Parathyroid adenoma (tissue), 2 donors: ENCODE measurements around the gene CACNA1B.

ENCODE experiments used
- H2AFZ ChIP-seq: fragments of 300-600 bp; sonication (generic); one replicate; pipeline ENCODE4 v1.7.0; 2017; ENCODE audit warnings: antibody characterized with exemption, mild to moderate bottlenecking
- H3K27ac ChIP-seq: fragments of 300-600 bp; sonication (generic); one replicate; pipeline ENCODE4 v1.7.0; 2017
- H3K27me3 ChIP-seq: fragments of 300-600 bp; sonication (generic); one replicate; pipeline ENCODE4 v1.7.0; 2017; ENCODE audit warnings: low read length; ENCODE audit not compliant: control insufficient read depth, insufficient read depth
- H3K36me3 ChIP-seq: fragments of 300-600 bp; sonication (generic); one replicate; pipeline ENCODE4 v1.7.0; 2017; ENCODE audit warnings: low read length; ENCODE audit not compliant: control insufficient read depth, insufficient read depth
- H3K4me1 ChIP-seq: fragments of 300-600 bp; sonication (generic); one replicate; pipeline ENCODE4 v1.7.0; 2017; ENCODE audit warnings: control low read depth
- H3K4me2 ChIP-seq: fragments of 300-600 bp; sonication (generic); one replicate; pipeline ENCODE4 v1.7.0; 2017; ENCODE audit warnings: low read length
- H3K4me3 ChIP-seq: fragments of 300-600 bp; sonication (generic); one replicate; pipeline ENCODE4 v1.7.0; 2017; ENCODE audit warnings: low read depth, low read length
- H3K79me2 ChIP-seq: fragments of 300-600 bp; sonication (generic); one replicate; pipeline ENCODE4 v1.7.0; 2017; ENCODE audit warnings: control low read depth
- H3K9ac ChIP-seq: fragments of 300-600 bp; sonication (generic); one replicate; pipeline ENCODE4 v1.7.0; 2017; ENCODE audit warnings: mild to moderate bottlenecking
- H3K9me3 ChIP-seq: fragments of 300-600 bp; sonication (generic); one replicate; pipeline ENCODE4 v1.7.0; 2017; ENCODE audit warnings: low read length; ENCODE audit not compliant: control insufficient read depth
- TF ChIP-seq, protein P1 (sequence below): fragments of 300-600 bp; sonication (generic); IDR thresholded peaks from one replicate; pipeline ENCODE4 v1.7.0; 2017; ENCODE audit warnings: antibody characterized with exemption, mild to moderate bottlenecking
- donor health status: primary hyperparathyroidism.

CACNA1B gene

DNA sequence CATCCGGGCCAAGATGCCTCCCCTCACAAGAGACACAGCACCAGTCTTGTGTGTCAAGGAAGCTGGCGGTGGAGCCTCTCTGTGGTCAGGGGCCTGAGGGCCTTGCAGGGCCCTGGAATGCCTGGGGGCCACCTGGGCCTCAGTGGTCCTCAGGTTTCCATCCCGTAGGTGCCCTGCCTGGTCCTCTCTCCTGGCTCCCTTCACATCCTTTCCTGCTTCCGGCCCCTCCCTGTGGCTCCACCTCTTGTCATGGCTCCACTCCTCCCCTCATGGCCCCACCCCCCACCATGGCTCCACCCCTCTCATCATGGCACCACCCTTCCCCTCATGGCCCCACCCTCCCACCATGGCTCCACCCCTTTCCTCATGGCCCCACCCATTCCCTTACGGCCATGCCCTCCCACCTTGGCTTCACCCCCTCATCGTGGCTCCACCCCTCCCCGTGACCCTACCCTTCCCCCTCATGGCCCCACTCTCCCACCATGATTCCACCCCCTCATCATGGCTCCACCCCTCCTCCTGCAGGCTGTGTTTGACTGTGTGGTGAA lies 175.8 kb downstream of the CACNA1B start:
- H3K4me3 ChIP-seq = no peak overlapping the region
- H3K36me3 ChIP-seq = no peaks in the 10 kb centered on the region
- H3K79me2 ChIP-seq = no peaks in the 10 kb centered on the region
- no peak overlapping the region for H3K9ac ChIP-seq
- H3K4me2 ChIP-seq = no peak overlapping the region
- no peak overlapping the region for H3K27ac ChIP-seq
- no peaks in the 10 kb centered on the region for H3K27me3 ChIP-seq
- TF ChIP-seq, protein P1, sequence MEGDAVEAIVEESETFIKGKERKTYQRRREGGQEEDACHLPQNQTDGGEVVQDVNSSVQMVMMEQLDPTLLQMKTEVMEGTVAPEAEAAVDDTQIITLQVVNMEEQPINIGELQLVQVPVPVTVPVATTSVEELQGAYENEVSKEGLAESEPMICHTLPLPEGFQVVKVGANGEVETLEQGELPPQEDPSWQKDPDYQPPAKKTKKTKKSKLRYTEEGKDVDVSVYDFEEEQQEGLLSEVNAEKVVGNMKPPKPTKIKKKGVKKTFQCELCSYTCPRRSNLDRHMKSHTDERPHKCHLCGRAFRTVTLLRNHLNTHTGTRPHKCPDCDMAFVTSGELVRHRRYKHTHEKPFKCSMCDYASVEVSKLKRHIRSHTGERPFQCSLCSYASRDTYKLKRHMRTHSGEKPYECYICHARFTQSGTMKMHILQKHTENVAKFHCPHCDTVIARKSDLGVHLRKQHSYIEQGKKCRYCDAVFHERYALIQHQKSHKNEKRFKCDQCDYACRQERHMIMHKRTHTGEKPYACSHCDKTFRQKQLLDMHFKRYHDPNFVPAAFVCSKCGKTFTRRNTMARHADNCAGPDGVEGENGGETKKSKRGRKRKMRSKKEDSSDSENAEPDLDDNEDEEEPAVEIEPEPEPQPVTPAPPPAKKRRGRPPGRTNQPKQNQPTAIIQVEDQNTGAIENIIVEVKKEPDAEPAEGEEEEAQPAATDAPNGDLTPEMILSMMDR = no peak
- H2AFZ ChIP-seq = no peak overlapping the region
- H3K4me1 ChIP-seq = no peaks in the 10 kb centered on the region
- no peaks in the 10 kb centered on the region for H3K9me3 ChIP-seq

DNA sequence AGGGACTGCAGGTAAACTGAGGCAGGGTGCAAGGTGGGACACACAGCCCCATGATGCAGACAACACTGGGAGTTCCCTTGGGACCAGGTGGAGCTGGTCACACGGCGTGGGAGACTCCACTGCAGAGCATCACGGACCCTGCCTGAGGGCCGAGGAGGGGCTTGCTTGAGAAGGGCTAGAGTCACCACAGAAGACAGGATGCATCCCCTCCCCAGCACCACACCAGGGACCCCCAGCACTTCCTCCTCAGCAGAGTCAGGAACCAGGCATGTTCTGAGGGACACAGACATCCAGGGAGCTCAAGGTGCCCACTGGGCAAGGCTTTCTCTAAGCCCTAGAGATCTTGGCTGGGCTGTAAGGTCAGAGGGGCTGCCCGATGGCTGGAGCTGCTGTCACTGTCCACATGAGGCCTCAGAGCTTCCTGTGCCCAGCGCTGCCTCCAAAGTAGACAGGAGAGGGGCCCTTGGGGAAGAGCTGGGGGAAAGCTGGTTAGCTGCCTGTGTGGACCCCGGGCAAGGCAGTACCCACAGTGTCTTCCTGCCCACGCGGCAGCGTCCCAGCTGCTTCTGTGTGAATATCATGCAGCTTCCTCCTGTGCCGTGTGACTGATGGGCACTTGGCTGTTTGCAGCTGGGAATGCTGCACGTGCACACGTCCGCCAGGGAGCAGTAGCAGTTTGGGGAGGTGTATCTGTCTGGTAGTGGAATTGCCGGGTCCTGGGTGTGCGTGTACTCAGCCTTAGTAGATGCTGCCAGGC lies 176.6 kb downstream of the CACNA1B start:
- Histone ChIP-seq H3K9ac (no peak overlapping the region), H3K36me3 (no peaks in the 10 kb centered on the region), H3K9me3 (no peaks in the 10 kb centered on the region), H2AFZ (no peak overlapping the region), H3K4me3 (no peak overlapping the region), H3K4me2 (no peak overlapping the region), H3K27ac (no peak overlapping the region), H3K4me1 (no peaks in the 10 kb centered on the region), H3K27me3 (no peaks in the 10 kb centered on the region), H3K79me2 (no peaks in the 10 kb centered on the region)
- TF ChIP-seq, protein P1 = no peak

DNA sequence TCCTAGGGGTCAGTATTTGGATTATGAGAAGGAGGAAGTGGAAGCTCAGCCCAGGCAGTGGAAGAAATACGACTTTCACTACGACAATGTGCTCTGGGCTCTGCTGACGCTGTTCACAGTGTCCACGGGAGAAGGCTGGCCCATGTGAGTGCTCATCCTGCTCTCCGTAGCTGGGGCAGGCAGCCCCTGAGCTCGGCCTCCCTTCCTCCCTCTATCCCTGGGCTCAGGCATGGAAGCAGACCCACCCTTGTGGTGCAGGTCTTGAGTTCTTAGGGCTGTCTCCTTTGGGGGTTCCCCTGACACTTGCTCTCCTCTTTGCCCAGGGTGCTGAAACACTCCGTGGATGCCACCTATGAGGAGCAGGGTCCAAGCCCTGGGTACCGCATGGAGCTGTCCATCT lies 180.1 kb downstream of the CACNA1B start:
- Histone ChIP-seq H3K9me3 (no peaks in the 10 kb centered on the region), H3K27ac (no peak overlapping the region), H3K4me1 (no peaks in the 10 kb centered on the region), H3K27me3 (no peaks in the 10 kb centered on the region), H3K4me3 (no peak overlapping the region), H3K9ac (no peak overlapping the region), H2AFZ (no peak overlapping the region), H3K79me2 (no peaks in the 10 kb centered on the region), H3K36me3 (no peaks in the 10 kb centered on the region), H3K4me2 (no peak overlapping the region)
- TF ChIP-seq, protein P1 = no peak

DNA sequence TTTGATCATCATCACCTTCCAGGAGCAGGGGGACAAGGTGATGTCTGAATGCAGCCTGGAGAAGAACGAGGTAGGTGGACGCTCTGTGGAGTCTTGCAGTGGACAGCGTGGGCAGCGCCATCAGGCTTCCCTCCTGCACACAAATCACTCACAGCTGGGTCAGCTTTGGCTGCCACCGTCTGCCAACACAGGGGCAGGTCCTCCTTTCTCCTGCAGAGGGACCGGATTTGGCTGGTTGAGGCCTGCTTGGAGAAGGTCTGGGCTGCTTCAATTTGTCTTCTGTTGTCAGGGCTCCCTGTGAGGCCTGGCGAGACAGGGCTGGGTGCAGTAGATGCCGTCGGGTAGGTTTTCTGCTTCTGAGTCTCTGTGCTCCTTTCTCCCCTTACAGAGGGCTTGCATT lies 180.6 kb downstream of the CACNA1B start:
- Histone ChIP-seq H3K27me3 (no peaks in the 10 kb centered on the region), H3K4me2 (no peak overlapping the region), H2AFZ (no peak overlapping the region), H3K36me3 (no peaks in the 10 kb centered on the region), H3K9ac (no peak overlapping the region), H3K4me3 (no peak overlapping the region), H3K4me1 (no peaks in the 10 kb centered on the region), H3K9me3 (no peaks in the 10 kb centered on the region), H3K79me2 (no peaks in the 10 kb centered on the region), H3K27ac (no peak overlapping the region)
- TF ChIP-seq, protein P1 = no peak

DNA sequence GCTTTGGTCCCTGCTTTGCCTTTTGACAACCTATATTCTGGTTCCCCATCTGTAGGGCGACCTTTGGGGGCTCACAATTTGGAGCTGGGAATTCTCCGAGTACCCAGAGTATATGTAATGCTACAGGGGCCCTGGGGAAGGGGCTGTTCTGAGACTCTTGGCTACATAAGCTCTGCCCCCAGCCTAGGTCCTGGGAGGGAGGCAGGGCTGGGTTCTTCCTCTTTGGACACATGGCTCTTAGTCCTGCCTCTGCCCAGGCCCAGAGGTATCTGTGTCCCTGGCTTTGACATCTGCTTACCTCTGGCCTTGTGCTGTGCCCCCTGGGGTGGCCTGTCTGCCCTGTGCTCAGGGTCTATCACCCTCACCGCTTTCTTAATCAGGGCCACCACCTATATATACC lies 181.6 kb downstream of the CACNA1B start:
- H3K27ac ChIP-seq = no peak overlapping the region
- TF ChIP-seq, protein P1 = no peak
- H3K36me3 ChIP-seq = no peaks in the 10 kb centered on the region
- no peaks in the 10 kb centered on the region for H3K4me1 ChIP-seq
- H2AFZ ChIP-seq = no peak overlapping the region
- H3K9me3 ChIP-seq = no peaks in the 10 kb centered on the region
- H3K79me2 ChIP-seq = no peaks in the 10 kb centered on the region
- no peak overlapping the region for H3K4me3 ChIP-seq
- no peak overlapping the region for H3K9ac ChIP-seq
- no peak overlapping the region for H3K4me2 ChIP-seq
- no peaks in the 10 kb centered on the region for H3K27me3 ChIP-seq
